GM03348 (cell line): ENCODE results near the gene BLOC1S4.
A peak's percentile ranks its signal among the peaks of the same experiment; 100 is the strongest.
"Not testable (repeated sequence)": the region's sequence is repeated elsewhere in the genome, so short reads cannot be mapped to it uniquely, and the experiment has no call there.

Source experiments
- DNase-seq: peaks from one replicate; pipeline ENCODE4 v3.0.0; 2012; ENCODE audit warnings: low spot score

Gene BLOC1S4

GRCh38 chr4:6718932-6719610, 3.1 kb downstream of the BLOC1S4 start:
- DNase-seq: no peak

GRCh38 chr4:6719611-6720179, 3.7 kb downstream of the BLOC1S4 start:
- DNase-seq: no peak

- DNase-seq: peak; percentile 92
Observed at GRCh38 chr4:6720202-6720699, 4.3 kb downstream of the BLOC1S4 start.

GRCh38 chr4:6721121-6721520, 5.1 kb downstream of the BLOC1S4 start:
- DNase-seq: no peak

GRCh38 chr4:6722891-6723290, 6.9 kb downstream of the BLOC1S4 start:
- DNase-seq: no peak

GRCh38 chr4:6723851-6724250, 7.9 kb downstream of the BLOC1S4 start:
- no peak for DNase-seq

GRCh38 chr4:6724421-6725111, 8.6 kb downstream of the BLOC1S4 start:
- DNase-seq: no peak

- not testable (repeated sequence) for DNase-seq
Observed at GRCh38 chr4:6725427-6725961, 9.5 kb downstream of the BLOC1S4 start.

- DNase-seq: no peak
Observed at GRCh38 chr4:6727081-6727942, 11.3 kb downstream of the BLOC1S4 start.

GRCh38 chr4:6727943-6728250, 11.9 kb downstream of the BLOC1S4 start:
- DNase-seq: no peak

- no peak for DNase-seq
Observed at GRCh38 chr4:6728320-6729029, 12.5 kb downstream of the BLOC1S4 start.

GRCh38 chr4:6730603-6731317, 14.8 kb downstream of the BLOC1S4 start:
- DNase-seq: no peak

- DNase-seq: no peak
Observed at GRCh38 chr4:6731318-6731675, 15.3 kb downstream of the BLOC1S4 start.

GRCh38 chr4:6731780-6732179, 15.8 kb downstream of the BLOC1S4 start:
- no peak for DNase-seq

- DNase-seq: peak; percentile 94
Observed at GRCh38 chr4:6732441-6733357, 16.7 kb downstream of the BLOC1S4 start.

GRCh38 chr4:6733358-6734164, 17.6 kb downstream of the BLOC1S4 start:
- no peak for DNase-seq

- no peak for DNase-seq
Observed at GRCh38 chr4:6734165-6734786, 18.3 kb downstream of the BLOC1S4 start.

GRCh38 chr4:6739920-6740319, 23.9 kb downstream of the BLOC1S4 start:
- DNase-seq: no peak

- DNase-seq: no peak
Observed at GRCh38 chr4:6740347-6740746, 24.4 kb downstream of the BLOC1S4 start.
